ENCODE data around the gene ERCC6.

- TF ChIP-seq CTCF (IDR thresholded peaks at IDR 0.05; ENCODE audit: low read depth, low read length, poor library complexity, severe bottlenecking) (no peak), EZH2phosphoT487 (IDR thresholded peaks at IDR 0.05; ENCODE audit: borderline replicate concordance, low read length) (no peak)
These were observed 40.7 kb upstream of the ERCC6 start for GRCh38 chr10:49579621-49580020.
